Measurements from ENCODE around the gene RBM18.

Gene RBM18

DNA sequence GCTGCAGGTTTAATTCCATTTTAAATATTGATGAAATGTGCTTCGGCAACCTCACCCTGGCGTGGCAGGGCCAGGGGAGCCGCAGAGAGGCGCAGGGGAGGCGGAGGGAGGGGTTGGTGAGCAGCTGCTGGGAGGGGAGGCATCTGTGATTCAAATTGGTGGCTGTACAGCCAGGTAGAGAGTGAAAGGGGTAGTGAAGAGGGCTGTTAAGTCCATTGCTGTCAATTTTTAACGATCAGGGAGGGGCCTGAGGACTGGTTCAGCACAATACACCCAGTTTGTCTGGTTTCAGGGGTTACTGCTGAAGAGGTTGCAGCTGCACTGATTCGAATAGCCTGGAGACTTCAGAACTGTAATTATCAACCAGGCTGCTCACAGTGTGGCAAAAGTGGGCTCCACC, 67.2 kb downstream of the RBM18 start:
- no peak overlapping the region for H3K4me3 ChIP-seq (ENCODE audit: low read depth, low read length)
- no peak for TF ChIP-seq CTCF (IDR thresholded peaks at IDR 0.05; ENCODE audit: borderline replicate concordance, insufficient read depth, low read depth, low read length)

- no peak for TF ChIP-seq CTCF (IDR thresholded peaks at IDR 0.05; ENCODE audit: borderline replicate concordance, insufficient read depth, low read depth, low read length)
These were observed 68.8 kb downstream of the RBM18 start for GRCh38 chr9:122195875-122196274.

DNA sequence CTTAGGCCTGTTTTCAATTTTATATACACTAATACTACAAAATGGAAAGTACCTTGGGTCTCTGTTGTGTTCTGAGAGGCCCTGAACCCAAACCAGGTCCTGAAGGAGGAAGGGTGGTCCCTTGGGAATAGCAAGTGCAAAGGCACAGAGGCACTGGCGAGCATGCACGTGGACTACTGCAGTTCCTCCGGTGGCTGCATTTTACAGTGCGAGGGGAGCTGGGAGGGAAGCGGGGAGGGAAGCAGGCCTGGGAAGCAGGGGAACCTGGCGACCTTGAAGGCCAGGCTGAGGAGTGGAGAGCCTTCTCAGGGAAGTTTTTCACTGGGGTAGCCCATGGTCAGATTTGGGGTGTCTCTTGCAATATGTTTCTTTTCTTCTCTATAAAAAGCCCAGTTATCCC, 71.0 kb downstream of the RBM18 start:
- TF ChIP-seq CTCF (IDR thresholded peaks at IDR 0.05; ENCODE audit: borderline replicate concordance, insufficient read depth, low read depth, low read length): no peak

More at GRCh38 chr9:122195875-122196274, 68.8 kb downstream of the RBM18 start:
- H3K4me3 ChIP-seq (ENCODE audit: low read depth, low read length): no peak overlapping the region

DNA sequence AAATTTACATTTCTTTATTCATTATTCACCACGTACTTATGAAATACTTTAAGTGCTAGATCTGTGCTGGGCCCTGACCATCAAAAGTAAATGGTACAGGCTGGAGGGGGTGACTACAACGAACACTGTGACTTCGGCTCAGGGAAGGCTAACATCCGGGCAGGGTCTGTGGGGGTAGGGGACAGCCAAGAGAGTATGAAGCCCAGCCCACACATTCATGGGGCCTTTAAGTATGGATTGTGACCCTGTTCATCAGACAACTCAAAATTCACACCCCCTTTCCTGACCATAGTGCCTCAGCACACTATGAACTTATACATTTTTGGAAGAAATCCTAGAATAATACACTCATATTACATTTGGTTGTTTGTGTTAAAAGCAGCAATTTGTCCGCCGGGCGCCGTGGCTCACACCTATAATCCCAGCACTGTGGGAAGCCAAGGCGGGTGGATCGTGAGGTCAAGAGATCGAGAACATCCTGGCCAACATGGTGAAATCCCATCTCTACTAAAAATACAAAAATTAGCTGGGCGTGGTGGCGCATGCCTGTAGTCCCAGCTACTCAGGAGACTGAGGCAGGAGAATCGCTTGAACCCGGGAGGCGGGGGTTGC, 71.6 kb downstream of the RBM18 start:
- no peak for TF ChIP-seq CTCF (IDR thresholded peaks at IDR 0.05; ENCODE audit: borderline replicate concordance, insufficient read depth, low read depth, low read length)
- no peak overlapping the region for H3K4me3 ChIP-seq (ENCODE audit: low read depth, low read length)

More for the DNA sequence above, 71.0 kb downstream of the RBM18 start:
- no peak overlapping the region for H3K4me3 ChIP-seq (ENCODE audit: low read depth, low read length)

- H3K4me3 ChIP-seq (ENCODE audit: low read depth, low read length): no peak overlapping the region
- no peak for TF ChIP-seq CTCF (IDR thresholded peaks at IDR 0.05; ENCODE audit: borderline replicate concordance, insufficient read depth, low read depth, low read length)
These were observed 72.3 kb downstream of the RBM18 start for GRCh38 chr9:122192261-122192875.

- no peak for TF ChIP-seq CTCF (IDR thresholded peaks at IDR 0.05; ENCODE audit: borderline replicate concordance, insufficient read depth, low read depth, low read length)
- H3K4me3 ChIP-seq (ENCODE audit: low read depth, low read length): no peak overlapping the region
These were observed 73.1 kb downstream of the RBM18 start for GRCh38 chr9:122191584-122191983.
